Adrenal gland (tissue), 12 donors: ENCODE results near the gene PRPF8. TPM values are rescaled to one million over a fixed set of nuclear protein-coding genes. Genes with fewer than 3 reads are reported as not detected.

ENCODE experiments used
- DNase-seq, 7 donors: peaks; one replicate each; pipeline ENCODE4 v3.0.0-alpha.2; 2019 to 2020
- H3K27ac ChIP-seq, 5 donors: fragments of 200-600 bp; sonication (generic) in 4 of 5; 1 replicate in 3 of 5; 2 replicates in 2 of 5; pipeline versions ENCODE4 v1.5.1 to v1.8.0; 2016 to 2020; ENCODE audit warnings: mild to moderate bottlenecking in 1 of 5
- H3K27me3 ChIP-seq: fragments of 200-600 bp; 2 replicates; pipeline ENCODE4 v1.8.0; 2021
- H3K36me3 ChIP-seq, 2 donors: fragments of 200-600 bp; replicated peaks in 1 of 2; 1 replicate in 1 of 2; 2 replicates in 1 of 2; pipeline versions ENCODE4 v1.5.1 to v1.8.0; 2018 to 2022
- H3K4me1 ChIP-seq, 2 donors: fragments of 200-600 bp; replicated peaks in 1 of 2; 1 replicate in 1 of 2; 2 replicates in 1 of 2; pipeline versions ENCODE4 v1.5.1 to v1.8.0; 2018 to 2021
- H3K4me3 ChIP-seq, 4 donors: fragments of 200-600 bp; sonication (generic) in 3 of 4; one replicate each; pipeline ENCODE4 v1.5.1; 2016 to 2018
- H3K9me3 ChIP-seq, 3 donors: fragments of 200-600 bp; sonication (generic) in 1 of 3; replicated peaks in 1 of 3; 1 replicate in 2 of 3; 2 replicates in 1 of 3; pipeline versions ENCODE4 v1.5.1 to v1.8.0; 2016 to 2021
- CTCF ChIP-seq, 6 experiments: fragments of 450-650 bp in 4 of 6; fragments of 200-600 bp in 2 of 6; sonication (generic) in 1 of 6; IDR thresholded peaks; 1 replicate in 5 of 6; 2 replicates in 1 of 6; pipeline versions ENCODE4 v1.5.1 to v1.8.0; 2016 to 2021; ENCODE audit warnings: antibody characterized with exemption in 6 of 6, mild to moderate bottlenecking in 2 of 6, moderate library complexity in 1 of 6
- POLR2A ChIP-seq, 2 donors: fragments of 450-650 bp; IDR thresholded peaks; one replicate each; pipeline ENCODE4 v1.6.1; 2017; ENCODE audit warnings: antibody characterized with exemption in 2 of 2, mild to moderate bottlenecking in 2 of 2, moderate library complexity in 1 of 2
- WGBS, 4 donors: extraction: QIAGEN DNeasy Blood & Tissue Kit in 2 of 4; methylation state at CpG; one replicate each; pipeline versions ENCODE4 v1.1.5 to v1.1.7; 2013 to 2017; 5-methylcytosine and 5-hydroxymethylcytosine counted together
- intact Hi-C, 2 donors: fragments of 100-400 bp; cut with DNase I; formaldehyde crosslinking; loops; one replicate each; pipeline versions ENCODE4 v1.14.1 to v1.15.0; 2022 to 2023
- polyA plus RNA-seq, 3 donors: library from polyadenylated mRNA; stranded (reverse); fragments of 200-250 nt in 2 of 3; fragments of 350-450 nt in 1 of 3; fragmentation: Illumina TruSeq in 1 of 3; extraction: RNeasy Lipid Tissue Mini Kit (QIAGEN cat#74804) in 1 of 3; gene quantifications; one replicate each; pipeline ENCODE4 v1.2.3, GENCODE V29; 2013 to 2014
- total RNA-seq, 9 donors: library from RNA; depleted of rRNA in 4 of 9; stranded (reverse); fragments of >200 nt in 4 of 9; fragments of 120-200 nt in 1 of 9; fragmentation: NEBNext Ultra II Directional in 1 of 9; extraction: Animal tissue kit (Norgen Biotek cat#: 25700) in 1 of 9; gene quantifications; one replicate each; pipeline versions ENCODE4 v1.1.0 to v1.2.4, GENCODE V29; 2013 to 2023
- donor health status: healthy with polysubstance abuse.
- donor health status: Bipolar disorder and iron deficiency.
- donor health status: DM: yes; HTN: yes; CAD: no.
- donor health status: DM: no; HTN: no; CAD: no.
- donor health status: DM: no; HTN: no; CAD: no.
- donor health status: DM: yes; HTN: yes; CAD: no.

PRPF8 gene
- total and polyA plus RNA-seq, 12 donors, result 107 to 748 (median 212) TPM

DNA sequence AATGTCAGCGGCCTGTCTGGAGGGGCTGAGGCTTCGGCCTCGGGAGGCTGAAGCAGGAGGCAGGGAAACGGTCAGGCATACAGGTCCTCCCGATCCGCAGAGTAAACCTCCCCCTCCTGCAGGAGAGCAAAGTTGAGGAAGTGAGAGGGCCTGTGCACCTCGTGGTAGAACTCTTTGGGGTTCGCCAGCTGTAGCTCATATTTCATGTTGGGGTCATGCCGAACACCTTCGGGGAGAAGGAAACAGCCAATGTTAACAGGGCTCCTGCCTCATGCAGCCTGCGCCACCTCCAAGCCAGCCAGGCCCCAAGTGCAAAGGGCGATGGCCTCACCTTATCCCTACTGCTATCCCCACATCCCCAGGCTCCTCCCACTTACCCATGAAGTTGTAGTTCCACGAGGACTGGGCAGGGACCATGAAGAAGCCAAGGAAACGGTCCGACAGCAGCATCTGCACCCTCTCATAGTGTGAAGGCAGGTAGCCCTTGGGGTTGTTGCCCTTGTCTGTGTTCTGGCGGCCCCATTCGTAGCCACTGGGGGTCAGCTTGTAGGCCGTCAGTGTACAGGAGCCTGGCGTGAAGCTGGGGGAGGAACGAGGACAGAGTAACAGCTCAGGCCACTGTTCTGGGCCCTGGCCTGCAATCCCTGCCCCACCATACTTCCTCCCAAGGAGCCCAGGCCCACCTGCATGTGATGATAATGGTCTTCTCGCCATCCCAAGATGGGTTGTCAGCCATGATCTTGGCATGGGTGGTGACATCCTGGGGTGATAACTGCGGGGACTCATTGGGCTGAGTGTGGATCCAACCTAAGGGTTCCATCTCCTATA is 33.7 kb downstream of the PRPF8 start:
- Histone ChIP-seq H3K27me3 (no peaks in the 10 kb centered on the region), H3K36me3 (peaks cover 0 to 57% of the 10 kb centered on the region in 2 donors), H3K9me3 (no peaks in the 10 kb centered on the region), H3K4me3 (peak overlapping the region in 1 of 4 donors; percentile 60), H3K4me1 (peaks cover 21 to 38% of the 10 kb centered on the region in 2 donors), H3K27ac (peak overlapping the region in 4 of 5 donors; percentile 69 to 98 (median 96))
- intact Hi-C loops, result loop anchor here in 1 of 2 donors (10.0 kb wide), 1 partner anchor 54 kb away; no protein-coding TSS in a partner anchor
- DNase-seq, result peak in 1 of 7 donors; percentile 43
- TF ChIP-seq POLR2A (IDR thresholded peaks at IDR 0.05) (no peak), CTCF (IDR thresholded peaks at IDR 0.05) (no peak)
- WGBS, 4 donors, result 68 to 80% (median 72%) methylated on average over 18 to 22 of the region's 22 CpGs

- Histone ChIP-seq H3K9me3 (no peaks in the 10 kb centered on the region), H3K4me3 (peak within 1 kb of the TSS; percentile 44 to 71 (median 65)), H3K36me3 (peaks cover 0 to 47% of the 10 kb centered on the region in 2 donors), H3K27me3 (no peaks in the 10 kb centered on the region), H3K27ac (peak within 1 kb of the TSS; percentile 87 to 98 (median 96)), H3K4me1 (peaks cover 21 to 38% of the 10 kb centered on the region in 2 donors)
- TF ChIP-seq POLR2A (IDR thresholded peaks at IDR 0.05) (peak in 1 of 2 donors; percentile 47), CTCF (IDR thresholded peaks at IDR 0.05) (no peak)
- whole genome bisulfite sequencing, 4 donors, result 9 to 16% (median 12%) methylated on average over 15 to 23 of the region's 23 CpGs
- peak; percentile 88 to 97 (median 95) for DNase-seq
- intact Hi-C loops, result loop anchor here in 1 of 2 donors (5.0 to 10.0 kb wide), 2 partner anchors 55 to 73 kb away; no protein-coding TSS in a partner anchor
Measured at GRCh38 chr17:1649844-1650501, 34.7 kb downstream of the PRPF8 start, which contains the start of gene RILP. Gene RILP, minus strand, starts transcription at chr17:1649866. Its CDS starts 62 bp downstream, at chr17:1649804.

DNA sequence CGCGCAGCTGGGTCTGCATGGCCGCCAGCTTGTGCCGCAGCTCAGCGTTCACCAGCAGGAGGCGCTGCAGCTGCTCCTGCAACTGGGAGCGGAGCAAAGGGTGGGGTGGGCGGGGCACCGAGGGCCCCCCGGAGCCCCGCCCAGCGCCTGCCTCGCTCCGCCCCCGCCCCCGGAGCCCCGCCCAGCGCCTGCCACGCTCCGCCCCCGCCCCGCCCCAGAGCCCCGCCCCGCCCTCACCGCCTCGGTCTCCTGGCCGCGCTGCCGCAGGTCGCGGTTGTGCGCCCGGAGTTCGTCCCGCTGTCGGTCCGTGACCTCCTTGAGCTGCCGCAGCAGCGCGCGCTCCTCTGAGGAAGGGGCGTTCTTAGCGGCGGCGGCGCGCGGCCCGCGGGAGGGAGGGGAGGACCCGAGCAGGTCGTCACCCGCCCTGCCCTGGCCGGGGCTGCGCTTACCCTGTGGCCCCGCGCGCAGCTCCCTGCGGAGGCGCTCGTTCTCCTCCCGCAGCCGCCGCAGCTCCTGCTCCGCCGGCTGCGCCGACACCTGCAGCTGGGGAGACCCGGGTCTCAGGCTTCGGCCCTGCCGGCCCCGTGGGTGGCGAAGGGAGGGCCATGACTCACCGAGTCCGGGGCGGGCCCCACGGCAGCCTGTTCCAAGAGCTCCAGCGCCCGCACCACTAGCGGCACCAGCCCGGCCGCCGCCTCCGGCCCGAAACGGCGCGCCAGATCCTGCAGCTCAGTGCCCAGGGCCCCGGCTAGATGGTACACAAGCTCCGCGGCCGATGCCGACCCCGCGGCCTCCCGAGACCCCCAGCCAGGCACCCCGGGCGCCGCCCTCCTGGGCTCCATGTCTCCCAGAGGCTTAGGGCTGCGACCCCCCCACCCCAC is 35.5 kb downstream of the PRPF8 start:
- Histone ChIP-seq H3K4me1 (peaks cover 21 to 40% of the 10 kb centered on the region in 2 donors), H3K4me3 (peak overlapping the region in 3 of 4 donors; percentile 60 to 71 (median 70)), H3K27me3 (no peaks in the 10 kb centered on the region), H3K27ac (peak overlapping the region; percentile 87 to 98 (median 96)), H3K9me3 (no peaks in the 10 kb centered on the region), H3K36me3 (peaks cover 0 to 39% of the 10 kb centered on the region in 2 donors)
- peak; percentile 24 to 86 for TF ChIP-seq POLR2A (IDR thresholded peaks at IDR 0.05)
- TF ChIP-seq CTCF (IDR thresholded peaks at IDR 0.05), result peak in 2 of 6 experiments; percentile 15 to 88
- peak; percentile 90 to 98 (median 96) for DNase-seq
- 0 to 1% methylated on average over 70 to 100 of the region's 100 CpGs; no CpG with 5 or more reads in 2 of the 4 donors for WGBS, 4 donors
- intact Hi-C loops, result loop anchor here in 1 of 2 donors (5.0 kb wide), 1 partner anchor 72 kb away; no protein-coding TSS in a partner anchor
